NB4 (cell line): Measurements from ENCODE around the gene FLOT1.

Source experiments
- MYC ChIP-seq: IDR thresholded peaks from 2 replicates; pipeline ENCODE4 v1.6.1; 2011; ENCODE audit warnings: low read depth, low read length
- POLR2A ChIP-seq: IDR thresholded peaks from 2 replicates; pipeline ENCODE4 v1.6.1; 2011; ENCODE audit warnings: mild to moderate bottlenecking; ENCODE audit not compliant: insufficient read length; ENCODE audit errors: extremely low read depth
- TF ChIP-seq, protein P1 (sequence below): IDR thresholded peaks from one replicate; pipeline ENCODE4 v1.5.1; 2012; ENCODE audit warnings: low read depth, low read length
- TF ChIP-seq, protein P2 (sequence below): IDR thresholded peaks from 2 replicates; pipeline ENCODE4 v1.6.1; 2011; ENCODE audit warnings: low read depth, low read length

DNA sequence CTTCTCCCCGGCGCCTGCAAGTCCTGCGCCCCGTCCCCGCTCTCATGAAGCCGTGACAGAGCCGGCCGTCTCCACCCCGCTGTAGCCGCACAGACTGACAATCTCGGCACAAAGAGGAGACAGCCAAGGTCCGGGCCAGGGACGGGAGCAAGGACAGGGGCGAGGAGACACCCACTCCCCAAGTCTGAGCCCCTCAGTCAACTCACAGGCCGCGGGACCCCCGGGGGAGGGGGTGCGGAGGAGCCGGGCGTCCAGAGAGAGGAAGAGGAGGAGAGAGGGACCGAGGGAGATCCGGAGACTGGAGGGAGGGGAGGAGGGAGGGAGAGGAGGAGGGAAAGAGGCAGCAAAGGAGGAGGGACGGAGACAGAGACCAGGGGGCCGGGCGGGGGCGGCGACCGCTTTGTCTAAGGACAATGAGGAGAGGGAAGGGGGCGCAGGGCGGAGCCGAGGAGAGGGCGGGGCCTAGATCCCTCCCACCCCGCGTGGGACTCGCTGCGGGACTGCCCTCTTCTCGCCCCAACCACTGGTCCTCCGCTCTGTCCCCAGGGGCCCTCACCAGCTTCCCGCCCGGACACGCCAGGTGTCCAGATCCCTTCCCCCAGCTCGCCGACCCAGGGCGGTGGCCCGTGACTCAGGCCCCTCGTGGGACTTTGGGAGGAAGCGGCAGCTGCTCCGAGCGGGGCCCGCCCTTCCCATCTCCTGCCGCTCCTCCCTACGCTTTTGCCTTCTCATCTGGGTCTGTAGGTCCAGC is 55.4 kb downstream of the FLOT1 start:
- TF ChIP-seq, protein P1, sequence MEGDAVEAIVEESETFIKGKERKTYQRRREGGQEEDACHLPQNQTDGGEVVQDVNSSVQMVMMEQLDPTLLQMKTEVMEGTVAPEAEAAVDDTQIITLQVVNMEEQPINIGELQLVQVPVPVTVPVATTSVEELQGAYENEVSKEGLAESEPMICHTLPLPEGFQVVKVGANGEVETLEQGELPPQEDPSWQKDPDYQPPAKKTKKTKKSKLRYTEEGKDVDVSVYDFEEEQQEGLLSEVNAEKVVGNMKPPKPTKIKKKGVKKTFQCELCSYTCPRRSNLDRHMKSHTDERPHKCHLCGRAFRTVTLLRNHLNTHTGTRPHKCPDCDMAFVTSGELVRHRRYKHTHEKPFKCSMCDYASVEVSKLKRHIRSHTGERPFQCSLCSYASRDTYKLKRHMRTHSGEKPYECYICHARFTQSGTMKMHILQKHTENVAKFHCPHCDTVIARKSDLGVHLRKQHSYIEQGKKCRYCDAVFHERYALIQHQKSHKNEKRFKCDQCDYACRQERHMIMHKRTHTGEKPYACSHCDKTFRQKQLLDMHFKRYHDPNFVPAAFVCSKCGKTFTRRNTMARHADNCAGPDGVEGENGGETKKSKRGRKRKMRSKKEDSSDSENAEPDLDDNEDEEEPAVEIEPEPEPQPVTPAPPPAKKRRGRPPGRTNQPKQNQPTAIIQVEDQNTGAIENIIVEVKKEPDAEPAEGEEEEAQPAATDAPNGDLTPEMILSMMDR: no peak
- TF ChIP-seq MYC (peak; percentile 50), POLR2A (no peak)
- TF ChIP-seq, protein P2, sequence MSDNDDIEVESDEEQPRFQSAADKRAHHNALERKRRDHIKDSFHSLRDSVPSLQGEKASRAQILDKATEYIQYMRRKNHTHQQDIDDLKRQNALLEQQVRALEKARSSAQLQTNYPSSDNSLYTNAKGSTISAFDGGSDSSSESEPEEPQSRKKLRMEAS: peak; percentile 64
